HG03565 (cell line): Measurements from ENCODE around the gene WNT16.
"Not testable (repeated sequence)": the region's sequence is repeated elsewhere in the genome, so short reads cannot be mapped to it uniquely, and the experiment has no call there.

Experiments
- ATAC-seq: cut with Tn5 transposase; IDR thresholded peaks from one replicate; pipeline ENCODE4 v1.9.1; 2021; ENCODE audit warnings: mild to moderate bottlenecking, moderate library complexity; ENCODE audit not compliant: unreplicated experiment

The WNT16 gene

DNA sequence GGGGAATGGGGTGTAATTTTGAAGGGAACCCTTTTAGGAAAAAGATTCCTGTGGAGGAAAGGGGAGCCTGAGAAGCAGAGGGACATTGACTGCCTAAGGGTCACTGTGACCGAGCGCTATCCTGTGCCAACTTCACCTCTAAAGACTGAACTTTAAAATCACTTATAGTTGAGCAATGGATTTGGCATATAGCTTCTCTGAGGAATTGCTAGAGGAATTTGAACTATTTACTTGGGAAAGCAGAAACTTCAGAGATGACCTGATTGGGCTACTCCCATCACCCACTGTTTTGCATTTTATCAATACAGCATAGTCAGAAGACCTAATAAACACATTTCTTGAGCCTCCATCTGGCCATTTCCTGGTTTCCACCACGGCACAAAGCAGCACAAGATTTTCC is 23.7 kb upstream of the WNT16 start:
- ATAC-seq = no peak

DNA sequence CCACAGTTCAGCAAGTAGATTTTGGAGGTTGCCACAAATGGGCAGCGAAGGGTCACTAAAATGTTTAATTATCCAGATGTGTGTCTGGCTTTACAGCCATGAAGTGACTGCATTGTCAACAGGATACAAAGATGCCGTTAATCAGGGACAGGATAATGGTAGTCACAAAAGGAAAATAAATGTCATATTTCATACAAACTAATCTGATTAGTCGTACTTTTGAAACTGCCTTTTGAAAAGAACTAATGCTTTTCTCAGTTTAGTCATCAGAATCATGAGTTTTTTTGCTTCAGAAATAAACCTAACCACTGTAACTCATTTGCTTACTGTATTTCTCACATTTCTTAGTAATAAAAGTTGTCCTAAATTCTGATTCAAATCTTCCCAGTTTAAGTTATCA is 22.2 kb upstream of the WNT16 start:
- no peak for ATAC-seq

GRCh38 chr7:121307021-121307574 is 21.7 kb upstream of the WNT16 start:
- ATAC-seq = no peak

GRCh38 chr7:121313220-121313792 is 15.5 kb upstream of the WNT16 start:
- no peak for ATAC-seq

- peak; percentile 86 for ATAC-seq
Measured at GRCh38 chr7:121313793-121314676, 14.8 kb upstream of the WNT16 start.

DNA sequence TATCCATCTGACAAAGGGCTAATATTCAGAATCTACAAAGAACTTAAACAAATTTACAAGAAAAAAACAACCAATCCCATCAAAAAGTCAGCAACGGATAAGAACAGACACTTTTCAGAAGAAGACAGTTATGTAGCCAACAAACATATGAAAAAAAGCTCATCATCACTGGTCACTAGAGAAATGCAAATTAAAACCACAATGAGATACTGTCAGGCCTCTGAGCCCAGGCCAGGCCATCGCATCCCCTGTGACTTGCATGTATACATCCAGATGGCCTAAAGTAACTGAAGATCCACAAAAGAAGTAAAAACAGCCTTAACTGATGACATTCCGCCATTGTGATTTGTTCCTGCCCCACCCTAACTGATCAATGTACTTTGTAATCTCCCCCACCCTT is 13.6 kb upstream of the WNT16 start:
- ATAC-seq = not testable (repeated sequence)

DNA sequence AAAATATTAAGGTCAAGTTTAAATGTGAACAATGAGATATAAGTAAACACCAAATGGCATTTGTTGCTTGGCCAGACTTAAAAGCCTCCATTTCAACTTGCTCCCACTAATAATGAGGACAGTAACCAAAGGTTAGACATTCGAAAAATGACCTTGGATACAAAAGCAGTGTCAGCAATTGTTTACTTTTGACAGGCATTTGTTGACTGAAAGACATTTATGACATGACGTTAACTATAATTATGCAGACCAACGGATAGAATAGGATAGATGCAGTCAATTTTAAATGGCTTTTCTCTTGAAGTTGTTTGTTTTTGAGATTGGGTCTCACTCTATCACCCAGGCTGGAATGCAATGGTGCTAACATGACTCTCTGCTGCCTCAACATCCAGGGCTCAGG is 6.3 kb upstream of the WNT16 start:
- no peak for ATAC-seq

DNA sequence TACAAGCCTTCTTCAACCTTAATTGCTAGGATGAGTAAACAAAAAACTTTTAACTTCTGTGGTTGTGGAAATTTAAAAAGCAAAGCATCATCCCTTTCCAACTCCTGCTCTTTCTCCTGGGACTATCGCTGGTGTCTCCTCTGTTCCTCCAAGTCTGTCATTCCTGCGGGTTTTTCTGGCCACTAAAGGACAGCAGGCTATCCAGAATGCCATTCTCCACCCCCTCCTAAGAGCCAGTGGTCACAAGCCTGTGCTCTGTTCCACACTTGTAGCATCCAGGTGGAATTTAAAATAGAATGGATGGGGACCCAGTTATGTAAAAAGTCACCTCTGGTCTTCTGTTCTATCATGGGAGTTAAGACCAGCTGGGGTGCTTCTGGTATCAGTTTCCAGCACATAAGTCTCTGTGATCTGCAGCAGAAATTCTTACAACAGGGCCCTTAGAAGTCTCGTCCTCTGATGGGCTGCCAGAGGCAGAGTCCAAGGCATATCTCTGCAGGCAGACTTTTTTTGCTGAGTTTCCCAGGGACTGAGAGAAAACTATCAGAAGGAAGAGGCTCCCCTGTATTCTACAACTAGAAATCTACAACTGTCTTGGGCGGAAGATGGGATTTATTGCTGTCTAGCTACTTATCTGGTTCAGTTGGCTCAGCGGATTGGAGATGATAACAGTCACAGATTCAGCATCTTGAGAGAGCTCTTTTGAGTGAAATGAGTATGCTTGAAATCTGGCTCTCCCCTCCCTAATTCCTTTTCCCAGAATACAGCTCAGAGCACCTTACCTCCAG is 5.1 kb upstream of the WNT16 start:
- ATAC-seq = no peak

- no peak for ATAC-seq
Measured at GRCh38 chr7:121327671-121328070, 1.1 kb upstream of the WNT16 start.

DNA sequence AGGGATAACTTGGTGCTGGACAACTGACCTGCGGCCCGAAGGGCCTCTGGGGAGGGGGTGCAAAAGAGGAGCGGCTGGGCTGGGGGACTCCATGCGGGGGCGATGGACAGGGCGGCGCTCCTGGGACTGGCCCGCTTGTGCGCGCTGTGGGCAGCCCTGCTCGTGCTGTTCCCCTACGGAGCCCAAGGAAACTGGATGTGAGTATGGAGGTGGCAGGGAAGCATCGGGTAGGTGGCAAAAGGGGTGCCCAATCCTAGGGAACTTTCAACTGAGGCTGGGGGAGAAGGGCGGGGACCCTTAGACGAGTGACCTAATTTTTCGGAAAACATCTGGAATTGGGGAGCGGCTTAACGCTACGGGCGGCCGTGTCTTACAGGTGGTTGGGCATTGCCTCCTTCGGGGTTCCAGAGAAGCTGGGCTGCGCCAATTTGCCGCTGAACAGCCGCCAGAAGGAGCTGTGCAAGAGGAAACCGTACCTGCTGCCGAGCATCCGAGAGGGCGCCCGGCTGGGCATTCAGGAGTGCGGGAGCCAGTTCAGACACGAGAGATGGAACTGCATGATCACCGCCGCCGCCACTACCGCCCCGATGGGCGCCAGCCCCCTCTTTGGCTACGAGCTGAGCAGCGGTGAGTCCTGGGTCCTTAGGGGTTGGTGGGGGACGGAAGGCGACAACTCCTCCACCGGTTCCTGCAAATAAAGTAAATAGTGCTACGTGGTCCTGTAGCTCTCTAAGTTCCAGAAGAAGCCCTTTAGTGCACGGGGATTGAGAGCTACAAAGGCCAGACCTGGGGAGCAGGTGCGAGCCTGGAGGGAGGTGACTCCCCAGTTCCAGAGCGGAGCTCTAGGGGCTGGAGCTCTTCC is 622 bp downstream of the WNT16 start:
- no peak for ATAC-seq

DNA sequence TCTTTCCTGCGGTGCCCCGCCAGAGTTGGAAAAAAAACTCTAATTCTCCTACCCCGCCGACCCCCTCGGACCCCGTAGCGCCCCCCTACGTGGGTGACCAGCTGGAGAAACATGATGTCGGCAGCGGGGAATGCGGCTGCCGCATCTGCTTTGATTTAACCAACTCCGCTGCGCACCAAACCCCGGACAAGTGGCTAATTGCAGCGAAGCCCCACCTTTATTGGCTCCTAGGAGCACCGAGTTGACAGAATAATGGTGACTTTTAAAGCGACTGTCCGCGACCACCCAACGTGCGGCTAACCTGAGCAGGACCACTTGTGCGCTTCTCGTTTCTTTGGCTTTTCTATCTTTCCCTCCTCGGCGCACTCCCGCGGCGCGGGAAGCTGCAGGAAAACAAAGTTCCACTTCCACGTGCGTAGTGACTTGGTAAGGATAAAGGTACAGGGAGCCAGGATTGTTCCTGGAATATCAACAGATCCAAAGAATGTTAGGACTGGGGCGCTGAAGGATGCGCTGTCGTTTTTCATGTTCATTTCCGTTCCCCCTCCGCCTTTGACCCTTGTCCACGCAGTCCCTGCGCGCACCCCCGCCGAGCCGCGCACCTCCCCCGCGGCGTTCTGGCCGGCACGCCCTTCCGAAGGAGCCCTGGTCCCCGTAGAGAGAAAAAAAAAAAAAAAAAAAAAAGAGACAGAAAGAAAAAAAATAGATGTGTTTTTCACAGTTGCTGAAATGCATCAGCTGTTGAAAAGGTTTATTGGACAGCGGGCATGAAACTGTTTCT is 1.4 kb downstream of the WNT16 start:
- no peak for ATAC-seq

- ATAC-seq = no peak
Measured at GRCh38 chr7:121331048-121331447, 2.2 kb downstream of the WNT16 start.

DNA sequence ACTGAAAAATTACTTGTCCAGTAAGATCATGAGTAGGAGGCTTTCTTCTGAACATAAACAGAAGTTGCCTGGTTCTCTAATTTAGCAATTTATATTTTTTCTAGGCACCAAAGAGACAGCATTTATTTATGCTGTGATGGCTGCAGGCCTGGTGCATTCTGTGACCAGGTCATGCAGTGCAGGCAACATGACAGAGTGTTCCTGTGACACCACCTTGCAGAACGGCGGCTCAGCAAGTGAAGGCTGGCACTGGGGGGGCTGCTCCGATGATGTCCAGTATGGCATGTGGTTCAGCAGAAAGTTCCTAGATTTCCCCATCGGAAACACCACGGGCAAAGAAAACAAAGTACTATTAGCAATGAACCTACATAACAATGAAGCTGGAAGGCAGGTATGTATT is 2.8 kb downstream of the WNT16 start:
- no peak for ATAC-seq

DNA sequence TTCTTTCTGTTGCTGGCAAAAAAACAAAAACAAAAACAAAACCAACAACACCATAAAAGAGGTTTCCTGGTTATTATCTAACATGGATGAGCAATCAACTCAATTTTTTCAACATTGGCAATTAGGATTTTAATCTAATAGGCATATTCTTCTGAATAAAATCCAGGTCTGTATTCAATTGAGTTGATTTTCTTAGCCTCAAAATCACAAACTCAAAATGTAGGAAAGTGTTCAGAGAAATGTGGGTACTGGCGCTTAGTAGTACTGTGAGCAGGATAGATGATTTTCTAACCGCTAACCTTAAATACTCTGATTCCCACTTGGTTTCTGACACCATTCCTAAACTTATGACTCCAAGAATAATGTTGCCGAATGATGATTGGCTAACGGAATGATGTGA is 5.6 kb downstream of the WNT16 start:
- no peak for ATAC-seq

GRCh38 chr7:121334875-121335648 is 6.3 kb downstream of the WNT16 start:
- no peak for ATAC-seq

GRCh38 chr7:121336579-121336978 is 7.8 kb downstream of the WNT16 start:
- no peak for ATAC-seq

DNA sequence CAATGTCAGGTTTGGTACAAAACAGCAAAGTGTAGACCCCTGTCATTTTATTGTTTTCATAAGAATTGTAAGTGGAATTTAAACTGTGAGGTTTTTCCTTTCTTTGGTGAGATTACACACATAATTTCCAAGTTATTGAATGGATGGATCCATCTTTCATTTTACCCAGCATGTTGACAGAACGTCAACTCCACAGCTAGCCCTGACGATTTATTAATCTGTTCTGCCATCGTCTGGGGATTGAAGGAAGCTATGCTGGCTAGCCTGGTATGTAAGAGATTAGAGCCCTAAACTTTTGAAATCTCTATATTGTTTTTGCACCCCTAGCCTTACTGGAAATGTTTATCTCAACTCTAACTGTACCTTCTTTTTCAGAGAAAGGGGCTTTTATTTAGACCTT is 8.6 kb downstream of the WNT16 start:
- peak; percentile 52 for ATAC-seq

- no peak for ATAC-seq
Measured at GRCh38 chr7:121339082-121339481, 10.3 kb downstream of the WNT16 start.

GRCh38 chr7:121341933-121342332 is 13.1 kb downstream of the WNT16 start:
- ATAC-seq = no peak
